ENCODE results near the gene ZEB1. TPM values are rescaled to one million over a fixed set of nuclear protein-coding genes. Genes with fewer than 3 reads are reported as not detected.
A peak's percentile ranks its signal among the peaks of the same experiment; 100 is the strongest.

Gene ZEB1
- total and polyA plus RNA-seq, 2 donors from 2014 or later, result 5.5 to 43.0 TPM

GRCh38 chr10:31508234-31508633 lies 189.2 kb downstream of the ZEB1 start:
- Histone ChIP-seq H3K9me3 (ENCODE audit: control insufficient read depth in 2 of 3, insufficient read depth in 1 of 3, low read length in 3 of 3) (peaks cover 3 to 19% (median 6%) of the 10 kb centered on the region in 3 donors), H3K27ac (ENCODE audit: low read depth in 2 of 2, low read length in 2 of 2) (no peak overlapping the region), H3K27me3 (ENCODE audit: control insufficient read depth, insufficient read depth, low read length) (no peaks in the 10 kb centered on the region), H3K4me3 (ENCODE audit: low read length in 3 of 3) (no peak overlapping the region), H3K9ac (ENCODE audit: low read length in 3 of 3) (no peak overlapping the region), H3K4me1 (ENCODE audit: control insufficient read depth in 2 of 3, insufficient read depth in 2 of 3, low read depth in 1 of 3, low read length in 3 of 3) (no peaks in the 10 kb centered on the region), H3K36me3 (ENCODE audit: control insufficient read depth in 2 of 3, insufficient read depth in 3 of 3, low read length in 3 of 3) (no peaks in the 10 kb centered on the region)
- no peak for TF ChIP-seq CTCF (IDR thresholded peaks at IDR 0.05; ENCODE audit: borderline replicate concordance, extremely low read depth, insufficient read depth)
- intact Hi-C loops (cut with DNase I), result no loop called here
- DNase-seq (peak in 1 of 5 donors; percentile 29), FAIRE-seq (no peak)

- Histone ChIP-seq H3K27ac (ENCODE audit: low read depth in 2 of 2, low read length in 2 of 2) (no peak overlapping the region), H3K4me3 (ENCODE audit: low read length in 3 of 3) (no peak overlapping the region), H3K36me3 (ENCODE audit: control insufficient read depth in 2 of 3, insufficient read depth in 3 of 3, low read length in 3 of 3) (no peaks in the 10 kb centered on the region), H3K4me1 (ENCODE audit: control insufficient read depth in 2 of 3, insufficient read depth in 2 of 3, low read depth in 1 of 3, low read length in 3 of 3) (no peaks in the 10 kb centered on the region), H3K9ac (ENCODE audit: low read length in 3 of 3) (no peak overlapping the region), H3K27me3 (ENCODE audit: control insufficient read depth, insufficient read depth, low read length) (no peaks in the 10 kb centered on the region), H3K9me3 (ENCODE audit: control insufficient read depth in 2 of 3, insufficient read depth in 1 of 3, low read length in 3 of 3) (peaks cover 3 to 19% (median 6%) of the 10 kb centered on the region in 3 donors)
- FAIRE-seq (no peak), DNase-seq (no peak)
- intact Hi-C loops (cut with DNase I), result no loop called here
- TF ChIP-seq CTCF (IDR thresholded peaks at IDR 0.05; ENCODE audit: borderline replicate concordance, extremely low read depth, insufficient read depth), result no peak
Measured at GRCh38 chr10:31508882-31509281, 189.9 kb downstream of the ZEB1 start.

GRCh38 chr10:31509989-31510388 lies 191.0 kb downstream of the ZEB1 start:
- H3K9ac ChIP-seq (ENCODE audit: low read length in 3 of 3), result no peak overlapping the region
- no peak overlapping the region for H3K4me3 ChIP-seq (ENCODE audit: low read length in 3 of 3)
- intact Hi-C loops (cut with DNase I), result no loop called here
- peaks cover 3 to 19% (median 6%) of the 10 kb centered on the region in 3 donors for H3K9me3 ChIP-seq (ENCODE audit: control insufficient read depth in 2 of 3, insufficient read depth in 1 of 3, low read length in 3 of 3)
- H3K27ac ChIP-seq (ENCODE audit: low read depth in 2 of 2, low read length in 2 of 2), result no peak overlapping the region
- FAIRE-seq, result no peak
- H3K4me1 ChIP-seq (ENCODE audit: control insufficient read depth in 2 of 3, insufficient read depth in 2 of 3, low read depth in 1 of 3, low read length in 3 of 3), result no peaks in the 10 kb centered on the region
- TF ChIP-seq CTCF (IDR thresholded peaks at IDR 0.05; ENCODE audit: borderline replicate concordance, extremely low read depth, insufficient read depth), result no peak
- peak in 1 of 5 donors; percentile 5 for DNase-seq
- no peaks in the 10 kb centered on the region for H3K36me3 ChIP-seq (ENCODE audit: control insufficient read depth in 2 of 3, insufficient read depth in 3 of 3, low read length in 3 of 3)
- H3K27me3 ChIP-seq (ENCODE audit: control insufficient read depth, insufficient read depth, low read length), result no peaks in the 10 kb centered on the region

- DNase-seq (no peak), FAIRE-seq (no peak)
- H3K27me3 ChIP-seq (ENCODE audit: control insufficient read depth, insufficient read depth, low read length), result no peaks in the 10 kb centered on the region
- no peaks in the 10 kb centered on the region for H3K4me1 ChIP-seq (ENCODE audit: control insufficient read depth in 2 of 3, insufficient read depth in 2 of 3, low read depth in 1 of 3, low read length in 3 of 3)
- no peak overlapping the region for H3K4me3 ChIP-seq (ENCODE audit: low read length in 3 of 3)
- H3K9me3 ChIP-seq (ENCODE audit: control insufficient read depth in 2 of 3, insufficient read depth in 1 of 3, low read length in 3 of 3), result no peaks in the 10 kb centered on the region
- no peak overlapping the region for H3K9ac ChIP-seq (ENCODE audit: low read length in 3 of 3)
- no peak for TF ChIP-seq CTCF (IDR thresholded peaks at IDR 0.05; ENCODE audit: borderline replicate concordance, extremely low read depth, insufficient read depth)
- no peak overlapping the region for H3K27ac ChIP-seq (ENCODE audit: low read depth in 2 of 2, low read length in 2 of 2)
- intact Hi-C loops (cut with DNase I), result no loop called here
- H3K36me3 ChIP-seq (ENCODE audit: control insufficient read depth in 2 of 3, insufficient read depth in 3 of 3, low read length in 3 of 3), result no peaks in the 10 kb centered on the region
Measured at GRCh38 chr10:31515116-31515515, 196.1 kb downstream of the ZEB1 start.
